Tibial nerve (tissue), 4 donors: ENCODE results near the gene CRYBG3. TPM values are rescaled to one million over a fixed set of nuclear protein-coding genes. Genes with fewer than 3 reads are reported as not detected.

ENCODE experiments used
- DNase-seq, 2 donors: peaks; one replicate each; pipeline ENCODE4 v3.0.0-alpha.2; 2019; ENCODE audit warnings: low spot score in 2 of 2
- H3K27ac ChIP-seq, 4 donors: fragments of 200-600 bp; sonication (generic) in 3 of 4; one replicate each; pipeline ENCODE4 v1.5.1; 2017 to 2019; ENCODE audit warnings: mild to moderate bottlenecking in 1 of 4
- H3K27me3 ChIP-seq, 2 donors: fragments of 200-600 bp; sonication (generic) in 1 of 2; one replicate each; pipeline versions ENCODE4 v1.5.1 to v1.6.0; 2017 to 2019
- H3K36me3 ChIP-seq, 3 donors: fragments of 200-600 bp; sonication (generic); one replicate each; pipeline ENCODE4 v1.5.1; 2018 to 2019
- H3K4me1 ChIP-seq, 4 donors: fragments of 200-600 bp; sonication (generic) in 3 of 4; one replicate each; pipeline ENCODE4 v1.5.1; 2017 to 2019
- H3K4me3 ChIP-seq, 4 donors: fragments of 200-600 bp; sonication (generic) in 3 of 4; one replicate each; pipeline ENCODE4 v1.5.1; 2017 to 2019; ENCODE audit warnings: mild to moderate bottlenecking in 1 of 4, moderate library complexity in 1 of 4
- H3K9me3 ChIP-seq, 4 donors: fragments of 200-600 bp; sonication (generic) in 3 of 4; one replicate each; pipeline ENCODE4 v1.5.1; 2017 to 2019
- EP300 ChIP-seq, 2 donors: sonication (generic); formaldehyde crosslinking; IDR thresholded peaks; one replicate each; pipeline ENCODE4 v1.6.1; 2017; ENCODE audit warnings: antibody characterized with exemption in 2 of 2, mild to moderate bottlenecking in 1 of 2
- POLR2A ChIP-seq, 2 donors: fragments of 450-650 bp; IDR thresholded peaks; one replicate each; pipeline ENCODE4 v1.6.1; 2017; ENCODE audit warnings: antibody characterized with exemption in 2 of 2, mild to moderate bottlenecking in 2 of 2, moderate library complexity in 2 of 2
- WGBS, 2 donors: methylation state at CpG; one replicate each; pipeline ENCODE4 v1.1.5; 2018; 5-methylcytosine and 5-hydroxymethylcytosine counted together
- total RNA-seq, 4 donors: library from RNA; depleted of rRNA; stranded (reverse); fragments of >200 nt; gene quantifications; one replicate each; pipeline ENCODE4 v1.1.0, GENCODE V29; 2016
- TF ChIP-seq, protein P1 (sequence below), 5 experiments: fragments of 200-600 bp in 3 of 5; fragments of 450-650 bp in 2 of 5; sonication (generic) in 3 of 5; IDR thresholded peaks; one replicate each; pipeline ENCODE4 v1.5.1; 2016 to 2019; ENCODE audit warnings: antibody characterized with exemption in 5 of 5, mild to moderate bottlenecking in 3 of 5, moderate library complexity in 2 of 5

The CRYBG3 gene
- total RNA-seq, 4 donors from 2014 or later = 30.9 to 48.1 (median 32.1) TPM

DNA sequence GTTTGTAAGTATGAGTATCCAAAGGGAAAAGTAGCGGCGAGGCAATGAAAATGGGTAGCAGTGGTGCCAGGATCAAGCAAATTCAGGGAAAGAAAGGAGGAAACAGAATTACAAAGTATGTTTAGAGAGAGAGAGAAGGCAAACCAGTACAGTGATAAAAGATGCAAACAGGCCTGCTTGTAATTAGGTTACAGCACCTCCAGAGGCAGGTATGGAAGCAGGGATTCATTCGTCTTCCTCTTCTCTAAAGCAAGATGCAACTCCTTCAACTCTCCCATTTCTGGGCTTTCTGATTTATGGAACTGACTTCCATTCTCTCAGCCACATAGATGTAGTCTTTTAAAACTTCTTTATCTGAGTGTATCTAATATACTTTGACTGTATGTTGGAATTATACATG lies 68.0 kb downstream of the CRYBG3 start:
- H3K4me3 ChIP-seq = no peak overlapping the region
- H3K9me3 ChIP-seq = no peaks in the 10 kb centered on the region
- peaks cover 0 to 19% (median 6%) of the 10 kb centered on the region in 4 donors for H3K4me1 ChIP-seq
- no peak for DNase-seq
- TF ChIP-seq POLR2A (IDR thresholded peaks at IDR 0.05) (no peak), EP300 (IDR thresholded peaks at IDR 0.05) (no peak)
- TF ChIP-seq, protein P1, sequence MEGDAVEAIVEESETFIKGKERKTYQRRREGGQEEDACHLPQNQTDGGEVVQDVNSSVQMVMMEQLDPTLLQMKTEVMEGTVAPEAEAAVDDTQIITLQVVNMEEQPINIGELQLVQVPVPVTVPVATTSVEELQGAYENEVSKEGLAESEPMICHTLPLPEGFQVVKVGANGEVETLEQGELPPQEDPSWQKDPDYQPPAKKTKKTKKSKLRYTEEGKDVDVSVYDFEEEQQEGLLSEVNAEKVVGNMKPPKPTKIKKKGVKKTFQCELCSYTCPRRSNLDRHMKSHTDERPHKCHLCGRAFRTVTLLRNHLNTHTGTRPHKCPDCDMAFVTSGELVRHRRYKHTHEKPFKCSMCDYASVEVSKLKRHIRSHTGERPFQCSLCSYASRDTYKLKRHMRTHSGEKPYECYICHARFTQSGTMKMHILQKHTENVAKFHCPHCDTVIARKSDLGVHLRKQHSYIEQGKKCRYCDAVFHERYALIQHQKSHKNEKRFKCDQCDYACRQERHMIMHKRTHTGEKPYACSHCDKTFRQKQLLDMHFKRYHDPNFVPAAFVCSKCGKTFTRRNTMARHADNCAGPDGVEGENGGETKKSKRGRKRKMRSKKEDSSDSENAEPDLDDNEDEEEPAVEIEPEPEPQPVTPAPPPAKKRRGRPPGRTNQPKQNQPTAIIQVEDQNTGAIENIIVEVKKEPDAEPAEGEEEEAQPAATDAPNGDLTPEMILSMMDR (IDR thresholded peaks at IDR 0.05) = no peak
- peaks cover 0 to 59% (median 0%) of the 10 kb centered on the region in 3 donors for H3K36me3 ChIP-seq
- H3K27me3 ChIP-seq = no peaks in the 10 kb centered on the region
- 93 to 94% methylated on average over 3 of the region's 3 CpGs for WGBS, 2 donors
- H3K27ac ChIP-seq = no peak overlapping the region

DNA sequence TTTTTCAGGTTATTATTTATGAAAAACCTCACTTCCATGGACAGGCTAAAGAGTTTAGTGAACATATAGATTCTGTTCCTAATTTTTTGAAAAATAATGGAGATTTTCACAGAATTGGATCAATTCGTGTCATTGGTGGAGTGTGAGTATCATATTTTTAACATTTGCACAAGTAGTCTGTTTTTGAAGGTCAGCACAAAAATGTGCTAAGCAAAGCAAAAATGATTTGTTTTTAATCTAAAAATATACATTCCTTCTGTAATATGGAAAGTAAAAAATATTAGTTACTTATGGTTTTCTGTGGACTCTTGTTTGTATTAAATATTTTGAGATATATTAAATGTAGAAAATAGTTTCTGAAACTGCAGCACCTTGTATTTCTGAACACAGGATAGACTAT lies 71.0 kb downstream of the CRYBG3 start:
- TF ChIP-seq, protein P1 (IDR thresholded peaks at IDR 0.05) = no peak
- no peak for TF ChIP-seq POLR2A (IDR thresholded peaks at IDR 0.05)
- TF ChIP-seq EP300 (IDR thresholded peaks at IDR 0.05) = no peak
- peaks cover 0 to 75% (median 0%) of the 10 kb centered on the region in 3 donors for H3K36me3 ChIP-seq
- no peak overlapping the region for H3K27ac ChIP-seq
- no peaks in the 10 kb centered on the region for H3K9me3 ChIP-seq
- no peak for DNase-seq
- H3K4me1 ChIP-seq = no peaks in the 10 kb centered on the region
- H3K27me3 ChIP-seq = no peaks in the 10 kb centered on the region
- H3K4me3 ChIP-seq = no peak overlapping the region
- WGBS, 2 donors = 77 to 85% methylated on average over 1 of the region's 1 CpG

DNA sequence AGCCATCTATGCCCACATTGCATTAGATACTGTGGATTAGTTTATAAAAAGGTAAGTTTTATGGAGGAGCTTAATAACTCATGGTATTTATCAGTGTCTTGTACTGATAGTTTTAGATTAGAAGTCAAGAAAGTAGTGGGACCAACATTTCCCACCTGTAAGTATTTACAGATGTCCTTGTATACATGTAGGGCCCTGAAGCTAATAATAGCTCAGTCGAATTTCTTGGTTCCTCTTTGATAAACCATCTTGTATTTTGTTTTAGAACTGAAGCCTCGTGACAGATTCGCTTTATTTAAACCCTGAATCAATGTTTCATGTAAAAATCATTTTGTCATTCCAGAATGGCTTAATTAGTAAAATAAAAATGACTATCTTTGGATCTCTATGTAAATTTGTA lies 73.4 kb downstream of the CRYBG3 start:
- TF ChIP-seq, protein P1 (IDR thresholded peaks at IDR 0.05) = no peak
- TF ChIP-seq POLR2A (IDR thresholded peaks at IDR 0.05) (no peak), EP300 (IDR thresholded peaks at IDR 0.05) (no peak)
- Histone ChIP-seq H3K4me1 (no peaks in the 10 kb centered on the region), H3K9me3 (no peaks in the 10 kb centered on the region), H3K4me3 (no peak overlapping the region), H3K27ac (no peak overlapping the region), H3K36me3 (peaks cover 0 to 60% (median 0%) of the 10 kb centered on the region in 3 donors), H3K27me3 (no peaks in the 10 kb centered on the region)
- 87 to 90% methylated on average over 3 of the region's 3 CpGs for WGBS, 2 donors
- DNase-seq = no peak

DNA sequence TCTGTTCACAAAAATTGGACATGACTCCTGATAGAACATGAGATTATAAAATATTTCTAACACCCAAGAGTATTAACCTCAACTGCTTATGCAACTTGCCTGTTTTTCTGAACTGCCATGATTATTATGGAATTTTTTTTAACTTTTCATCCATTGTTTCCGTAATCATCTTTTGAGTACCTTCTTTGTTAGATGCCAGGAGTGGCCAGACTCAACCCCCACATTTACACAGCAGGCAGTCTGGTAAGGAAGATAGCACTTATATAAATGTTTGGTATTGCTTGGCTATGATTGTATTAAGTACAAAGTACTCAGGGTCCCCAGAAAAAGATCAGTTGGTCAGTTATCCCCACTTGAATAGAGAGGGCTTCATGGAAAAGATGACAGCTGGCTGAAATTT lies 74.3 kb downstream of the CRYBG3 start:
- DNase-seq = no peak
- peaks cover 0 to 7% (median 4%) of the 10 kb centered on the region in 4 donors for H3K4me1 ChIP-seq
- no peaks in the 10 kb centered on the region for H3K9me3 ChIP-seq
- H3K27ac ChIP-seq = no peak overlapping the region
- H3K36me3 ChIP-seq = peaks cover 0 to 56% (median 0%) of the 10 kb centered on the region in 3 donors
- WGBS, 2 donors = 77 to 85% methylated on average over 1 of the region's 1 CpG
- H3K4me3 ChIP-seq = no peak overlapping the region
- H3K27me3 ChIP-seq = no peaks in the 10 kb centered on the region
- TF ChIP-seq, protein P1 (IDR thresholded peaks at IDR 0.05) = no peak
- TF ChIP-seq POLR2A (IDR thresholded peaks at IDR 0.05) (no peak), EP300 (IDR thresholded peaks at IDR 0.05) (no peak)

- 83 to 89% methylated on average over 3 of the region's 3 CpGs for WGBS, 2 donors
- TF ChIP-seq POLR2A (IDR thresholded peaks at IDR 0.05) (no peak), EP300 (IDR thresholded peaks at IDR 0.05) (no peak)
- TF ChIP-seq, protein P1 (IDR thresholded peaks at IDR 0.05) = no peak
- Histone ChIP-seq H3K4me1 (peaks cover 0 to 11% (median 5%) of the 10 kb centered on the region in 4 donors), H3K27me3 (no peaks in the 10 kb centered on the region), H3K27ac (no peak overlapping the region), H3K36me3 (peaks cover 0 to 52% (median 0%) of the 10 kb centered on the region in 3 donors), H3K9me3 (no peaks in the 10 kb centered on the region), H3K4me3 (no peak overlapping the region)
- DNase-seq = no peak
These were observed 74.7 kb downstream of the CRYBG3 start for GRCh38 chr3:97896547-97896946.
